IMR-90 (cell line): ENCODE data around the gene NABP1. TPM values are rescaled to one million over a fixed set of nuclear protein-coding genes. Genes with fewer than 3 reads are reported as not detected.

ENCODE experiments used
- ATAC-seq: fragments of 200-7000 bp; cut with Tn5 transposase; 2 replicates; pipeline ENCODE4 v1.9.1; 2020; ENCODE audit warnings: low read depth, mild to moderate bottlenecking, moderate library complexity
- BruUV-seq: library from RNA; stranded (reverse); fragments of 400-500 nt; replicated peaks from 2 replicates; lab custom pipeline; 2021; lab: Mats Ljungman, UMichigan
- CTCF ChIA-PET: fragments of 300-600 bp; formaldehyde crosslinking; extraction: SDS; loops from one replicate; lab custom pipeline; 2021; ENCODE audit warnings: antibody characterized with exemption; lab: Yijun Ruan, JAX
- POLR2A ChIA-PET: fragments of 300-600 bp; sonication (Branson Sonifier 250); formaldehyde crosslinking; loops from one replicate; lab custom pipeline; 2022; ENCODE audit warnings: antibody characterized with exemption; ENCODE audit not compliant: unreplicated experiment; lab: Charles Lee
- DNase-seq: peaks from one replicate; pipeline ENCODE4 v3.0.0; 2013
- H2AFZ ChIP-seq: replicated peaks from 2 replicates; pipeline ENCODE3; 2013; ENCODE audit warnings: low read length, mild to moderate bottlenecking; ENCODE audit not compliant: poor library complexity
- H2AK5ac ChIP-seq: 2 replicates; pipeline ENCODE4 v1.6.1; 2013; ENCODE audit warnings: low read depth, low read length, inconsistent platforms
- H2AK9ac ChIP-seq: replicated peaks from 2 replicates; pipeline ENCODE3; 2013; ENCODE audit warnings: mild to moderate bottlenecking, low read depth, low read length, moderate library complexity; ENCODE audit not compliant: poor library complexity
- H2BK120ac ChIP-seq: 2 replicates; pipeline ENCODE4 v1.6.1; 2013; ENCODE audit warnings: low read depth, low read length, inconsistent platforms
- H2BK15ac ChIP-seq: 3 replicates; pipeline ENCODE4 v1.6.1; 2013; ENCODE audit warnings: low read depth, low read length, inconsistent platforms
- H2BK20ac ChIP-seq: 2 replicates; pipeline ENCODE4 v1.6.1; 2013; ENCODE audit warnings: low read depth, mild to moderate bottlenecking, inconsistent platforms, low read length, moderate library complexity
- H2BK5ac ChIP-seq: 2 replicates; pipeline ENCODE4 v1.6.1; 2013; ENCODE audit warnings: mild to moderate bottlenecking, low read depth, low read length, inconsistent platforms; ENCODE audit not compliant: poor library complexity, severe bottlenecking
- H3K14ac ChIP-seq: replicated peaks from 2 replicates; pipeline ENCODE4 v1.6.1; 2013; ENCODE audit warnings: low read depth, low read length, inconsistent platforms
- H3K18ac ChIP-seq: 2 replicates; pipeline ENCODE4 v1.6.1; 2013; ENCODE audit warnings: low read depth, low read length, control low read depth
- H3K23ac ChIP-seq: 2 replicates; pipeline ENCODE4 v1.6.1; 2013; ENCODE audit warnings: low read depth, low read length, inconsistent platforms
- H3K27ac ChIP-seq: 2 replicates; pipeline ENCODE4 v1.5.1; 2013; ENCODE audit warnings: mild to moderate bottlenecking, control low read depth, low read length; ENCODE audit not compliant: insufficient read depth
- H3K27me3 ChIP-seq: 2 replicates; pipeline ENCODE4 v1.6.1; 2013; ENCODE audit warnings: low read length; ENCODE audit not compliant: control insufficient read depth, insufficient read depth
- H3K36me3 ChIP-seq: 2 replicates; pipeline ENCODE4 v1.6.1; 2013; ENCODE audit warnings: low read length, mixed read lengths; ENCODE audit not compliant: control insufficient read depth, insufficient read depth
- H3K4ac ChIP-seq: 2 replicates; pipeline ENCODE4 v1.6.1; 2013; ENCODE audit warnings: low read depth, low read length, inconsistent platforms
- H3K4me1 ChIP-seq: 2 replicates; pipeline ENCODE4 v1.6.1; 2013; ENCODE audit warnings: low read length, mixed read lengths; ENCODE audit not compliant: control insufficient read depth, insufficient read depth
- H3K4me2 ChIP-seq: 2 replicates; pipeline ENCODE4 v1.6.1; 2013; ENCODE audit warnings: low read depth, mild to moderate bottlenecking, control low read depth, low read length, moderate library complexity
- H3K4me3 ChIP-seq: 2 replicates; pipeline ENCODE4 v1.5.1; 2013; ENCODE audit warnings: low read depth, mild to moderate bottlenecking, control low read depth, low read length, moderate library complexity; ENCODE audit not compliant: insufficient read depth
- H3K56ac ChIP-seq: 2 replicates; pipeline ENCODE4 v1.6.1; 2013; ENCODE audit warnings: low read length, inconsistent platforms; ENCODE audit not compliant: insufficient read depth; ENCODE audit errors: extremely low read depth
- H3K79me1 ChIP-seq, 2 experiments: 2 replicates each; pipeline ENCODE4 v1.6.1; 2013; ENCODE audit warnings: low read length in 2 of 2, inconsistent platforms in 1 of 2, low read depth in 1 of 2
- H3K9ac ChIP-seq: 2 replicates; pipeline ENCODE4 v1.6.1; 2013; ENCODE audit warnings: low read depth, low read length, control low read depth
- H3K9me1 ChIP-seq: 2 replicates; pipeline ENCODE4 v1.6.1; 2013; ENCODE audit warnings: low read length, inconsistent platforms; ENCODE audit not compliant: insufficient read depth
- H3K9me3 ChIP-seq: 2 replicates; pipeline ENCODE4 v1.6.1; 2013; ENCODE audit warnings: low read length; ENCODE audit not compliant: control insufficient read depth, insufficient read depth
- H4K20me1 ChIP-seq: 2 replicates; pipeline ENCODE4 v1.6.1; 2013; ENCODE audit warnings: low read length, inconsistent platforms; ENCODE audit not compliant: insufficient read depth
- H4K5ac ChIP-seq: 2 replicates; pipeline ENCODE4 v1.6.1; 2013; ENCODE audit warnings: mild to moderate bottlenecking, low read depth, low read length, control low read depth
- H4K8ac ChIP-seq, 2 experiments: 2 replicates each; pipeline ENCODE4 v1.6.1; 2013; ENCODE audit warnings: low read depth in 2 of 2, low read length in 2 of 2, control low read depth in 1 of 2, inconsistent platforms in 1 of 2
- H4K91ac ChIP-seq: 2 replicates; pipeline ENCODE4 v1.6.1; 2013; ENCODE audit warnings: low read depth, low read length, inconsistent platforms; ENCODE audit not compliant: insufficient read depth
- BHLHE40 ChIP-seq: fragments of 150-350 bp; IDR thresholded peaks from 2 replicates; pipeline ENCODE4 v1.6.1; 2016; ENCODE audit warnings: mild to moderate bottlenecking, low read depth, low read length
- CEBPB ChIP-seq: IDR thresholded peaks from 2 replicates; pipeline ENCODE4 v1.6.1; 2012; ENCODE audit warnings: low read depth, low read length, improper control_type of control experiment
- CHD1 ChIP-seq: IDR thresholded peaks from 2 replicates; pipeline ENCODE4 v1.6.1; 2012; ENCODE audit warnings: low read depth, low read length, improper control_type of control experiment
- ELK1 ChIP-seq: fragments of 150-350 bp; IDR thresholded peaks from 2 replicates; pipeline ENCODE4 v1.6.1; 2016; ENCODE audit warnings: low read depth, mild to moderate bottlenecking, low read length, moderate library complexity, borderline replicate concordance
- FOS ChIP-seq: fragments of 150-350 bp; IDR thresholded peaks from 2 replicates; pipeline ENCODE4 v1.6.1; 2016; ENCODE audit warnings: low read depth, low read length
- MAFK ChIP-seq: IDR thresholded peaks from 2 replicates; pipeline ENCODE4 v1.6.1; 2012; ENCODE audit warnings: low read depth, low read length, improper control_type of control experiment
- MAZ ChIP-seq: IDR thresholded peaks from 2 replicates; pipeline ENCODE4 v1.6.1; 2012; ENCODE audit warnings: low read depth, mild to moderate bottlenecking, low read length, improper control_type of control experiment, moderate library complexity, borderline replicate concordance
- MXI1 ChIP-seq: IDR thresholded peaks from 2 replicates; pipeline ENCODE4 v1.6.1; 2012; ENCODE audit warnings: low read depth, mild to moderate bottlenecking, low read length, moderate library complexity, borderline replicate concordance
- NFE2L2 ChIP-seq: fragments of 150-350 bp; IDR thresholded peaks from 2 replicates; pipeline ENCODE4 v1.6.1; 2016; ENCODE audit warnings: low read depth, mild to moderate bottlenecking, low read length
- POLR2A ChIP-seq: IDR thresholded peaks from 2 replicates; pipeline ENCODE4 v1.6.1; 2012; ENCODE audit warnings: mild to moderate bottlenecking, low read depth, low read length
- RAD21 ChIP-seq: IDR thresholded peaks from 2 replicates; pipeline ENCODE4 v1.6.1; 2012; ENCODE audit warnings: low read length, improper control_type of control experiment
- RCOR1 ChIP-seq: IDR thresholded peaks from 2 replicates; pipeline ENCODE4 v1.6.1; 2012; ENCODE audit warnings: mild to moderate bottlenecking, low read length, improper control_type of control experiment; ENCODE audit not compliant: insufficient replicate concordance
- RFX5 ChIP-seq: IDR thresholded peaks from 2 replicates; pipeline ENCODE4 v1.8.0; 2012; ENCODE audit warnings: low read depth, mild to moderate bottlenecking, low read length, moderate library complexity
- SMC3 ChIP-seq: fragments of 150-350 bp; IDR thresholded peaks from 2 replicates; pipeline ENCODE4 v1.6.1; 2016; ENCODE audit warnings: low read depth, mild to moderate bottlenecking, antibody characterized with exemption, low read length, moderate library complexity
- USF2 ChIP-seq: fragments of 150-350 bp; IDR thresholded peaks from 2 replicates; pipeline ENCODE4 v1.6.1; 2017; ENCODE audit warnings: mild to moderate bottlenecking, antibody characterized with exemption, low read length, low read depth
- WGBS, 2 experiments: methylation state at CpG; one replicate each; pipeline versions ENCODE4 v1.1.5 to v1.1.7; 2013; ENCODE audit warnings: missing lambda C conversion rate in 2 of 2; ENCODE audit not compliant: insufficient read length in 1 of 2; ENCODE audit errors: extremely low coverage in 2 of 2; 5-methylcytosine and 5-hydroxymethylcytosine counted together
- dilution Hi-C: fragments of 300-500 bp; cut with HindIII; formaldehyde crosslinking; loops from one replicate; pipeline ENCODE4 v1.14.3; 2018; ENCODE audit warnings: low sequenced_read_pairs; ENCODE audit not compliant: unreplicated experiment
- in situ Hi-C: fragments of 300-500 bp; cut with MboI; formaldehyde crosslinking; loops from 3 replicates; pipeline ENCODE4 v1.14.3; 2019; ENCODE audit warnings: low sequenced_read_pairs, inconsistent platforms, mixed read lengths
- intact Hi-C: fragments of 100-400 bp; cut with micrococcal nuclease; formaldehyde crosslinking; loops from 2 replicates; pipeline ENCODE4 v1.10.0; 2022
- polyA plus RNA-seq, 3 experiments: library from polyadenylated mRNA; depleted of rRNA; stranded (reverse); fragments of >200 nt; gene quantifications; 2 replicates each; pipeline ENCODE4 v1.2.3, GENCODE V29; 2012; ENCODE audit warnings: low replicate concordance in 1 of 3
- total RNA-seq: library from RNA; depleted of rRNA; stranded (reverse); fragments of >200 nt; gene quantifications from 2 replicates; pipeline ENCODE4 v1.2.3, GENCODE V29; 2012
- TF ChIP-seq, protein P1 (sequence below): conservative IDR thresholded peaks from 2 replicates; pipeline ENCODE4 v1.5.1; 2012; ENCODE audit warnings: mild to moderate bottlenecking, low read depth, low read length, improper control_type of control experiment

NABP1 gene
- total and polyA plus RNA-seq, 2 of the 4 experiments (the other 2 are of a cell fraction), result 57.7 to 73.3 TPM

- Histone ChIP-seq H4K91ac (no peak overlapping the region), H3K9me3 (no peaks in the 10 kb centered on the region), H3K4me2 (peak overlapping the region; percentile 19; the same call in 1 of the 2 replicates), H2AK9ac (no peak overlapping the region), H2AFZ (no peak overlapping the region), H3K27me3 (no peaks in the 10 kb centered on the region), H3K56ac (no peak overlapping the region), H3K9me1 (peaks cover 9% of the 10 kb centered on the region), H3K79me1 (peaks cover 4 to 32% of the 10 kb centered on the region in 2 experiments; a peak in 3 of 4 replicates), H3K27ac (no peak overlapping the region), H2BK5ac (peak overlapping the region; percentile 79), H3K14ac (no peak overlapping the region), H3K36me3 (peaks cover 28% of the 10 kb centered on the region), H2BK15ac (no peak overlapping the region), H2BK120ac (no peak overlapping the region), H3K4ac (no peak overlapping the region), H4K5ac (no peak overlapping the region), H3K4me1 (peaks cover 14% of the 10 kb centered on the region), H3K4me3 (no peak overlapping the region), H3K23ac (no peak overlapping the region), H2AK5ac (no peak overlapping the region), H4K20me1 (peaks cover 9% of the 10 kb centered on the region; the same call in 1 of the 2 replicates), H3K9ac (no peak overlapping the region; the same call in 1 of the 2 replicates), H2BK20ac (no peak overlapping the region), H4K8ac (no peak overlapping the region), H3K18ac (peak overlapping the region; percentile 20; the same call in 1 of the 2 replicates)
- ChIA-PET POLR2A (interaction anchor here (0.7 to 1.3 kb wide), 2 partner anchors 9 to 10 kb away, joined by 3 to 6 read pairs; partner anchors contain the start of gene NABP1), CTCF (no interaction called here)
- no TSS peak for BruUV-seq
- TF ChIP-seq SMC3 (no peak), RCOR1 (no peak), CEBPB (no peak), USF2 (no peak), NFE2L2 (no peak), RAD21 (no peak), MAFK (no peak), ELK1 (no peak), MXI1 (no peak), POLR2A (no peak), CHD1 (no peak), RFX5 (no peak), FOS (no peak), MAZ (no peak), BHLHE40 (no peak)
- TF ChIP-seq, protein P1, sequence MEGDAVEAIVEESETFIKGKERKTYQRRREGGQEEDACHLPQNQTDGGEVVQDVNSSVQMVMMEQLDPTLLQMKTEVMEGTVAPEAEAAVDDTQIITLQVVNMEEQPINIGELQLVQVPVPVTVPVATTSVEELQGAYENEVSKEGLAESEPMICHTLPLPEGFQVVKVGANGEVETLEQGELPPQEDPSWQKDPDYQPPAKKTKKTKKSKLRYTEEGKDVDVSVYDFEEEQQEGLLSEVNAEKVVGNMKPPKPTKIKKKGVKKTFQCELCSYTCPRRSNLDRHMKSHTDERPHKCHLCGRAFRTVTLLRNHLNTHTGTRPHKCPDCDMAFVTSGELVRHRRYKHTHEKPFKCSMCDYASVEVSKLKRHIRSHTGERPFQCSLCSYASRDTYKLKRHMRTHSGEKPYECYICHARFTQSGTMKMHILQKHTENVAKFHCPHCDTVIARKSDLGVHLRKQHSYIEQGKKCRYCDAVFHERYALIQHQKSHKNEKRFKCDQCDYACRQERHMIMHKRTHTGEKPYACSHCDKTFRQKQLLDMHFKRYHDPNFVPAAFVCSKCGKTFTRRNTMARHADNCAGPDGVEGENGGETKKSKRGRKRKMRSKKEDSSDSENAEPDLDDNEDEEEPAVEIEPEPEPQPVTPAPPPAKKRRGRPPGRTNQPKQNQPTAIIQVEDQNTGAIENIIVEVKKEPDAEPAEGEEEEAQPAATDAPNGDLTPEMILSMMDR, result no peak
- DNase-seq (no peak), ATAC-seq (no peak)
- in situ Hi-C loops, result no loop called here
- no CpG with 5 or more reads among the region's 1 CpG for whole genome bisulfite sequencing, 2 experiments
- intact Hi-C loops, result loop anchor here (10.0 kb wide), 1 partner anchor 522 kb away; no protein-coding TSS in a partner anchor
- dilution Hi-C loops, result no loop called here
Observed at GRCh38 chr2:191686729-191687128, 8.8 kb downstream of the NABP1 start.
